Spleen (tissue), 11 donors: Measurements from ENCODE around the gene PLA2G5. TPM values are rescaled to one million over a fixed set of nuclear protein-coding genes. Genes with fewer than 3 reads are reported as not detected.
"Not testable (repeated sequence)": the region's sequence is repeated elsewhere in the genome, so short reads cannot be mapped to it uniquely, and the experiment has no call there.

ENCODE experiments used
- DNase-seq: peaks from one replicate; pipeline ENCODE4 v3.0.0-alpha.2; 2020
- H3K27ac ChIP-seq, 8 donors: fragments of 200-600 bp; sonication (generic) in 7 of 8; 1 replicate in 4 of 8; 2 replicates in 4 of 8; pipeline versions ENCODE4 v1.5.0 to v1.8.0; 2016 to 2021; ENCODE audit warnings: inconsistent platforms in 4 of 8, mild to moderate bottlenecking in 4 of 8, moderate library complexity in 1 of 8
- H3K27me3 ChIP-seq, 7 donors: fragments of 200-600 bp; sonication (generic) in 6 of 7; replicated peaks in 1 of 7; 1 replicate in 4 of 7; 2 replicates in 3 of 7; pipeline versions ENCODE4 v1.5.0 to v1.8.0; 2016 to 2021; ENCODE audit warnings: inconsistent platforms in 3 of 7, mild to moderate bottlenecking in 1 of 7
- H3K36me3 ChIP-seq, 6 donors: fragments of 200-600 bp; sonication (generic) in 5 of 6; 1 replicate in 4 of 6; 2 replicates in 2 of 6; pipeline versions ENCODE4 v1.5.0 to v1.8.0; 2016 to 2021; ENCODE audit warnings: inconsistent platforms in 2 of 6
- H3K4me1 ChIP-seq, 6 donors: fragments of 200-600 bp; sonication (generic) in 5 of 6; 1 replicate in 3 of 6; 2 replicates in 3 of 6; pipeline versions ENCODE4 v1.5.0 to v1.8.0; 2016 to 2021; ENCODE audit warnings: inconsistent platforms in 3 of 6
- H3K4me3 ChIP-seq, 8 donors: fragments of 200-600 bp; sonication (generic) in 7 of 8; 1 replicate in 4 of 8; 2 replicates in 4 of 8; pipeline versions ENCODE4 v1.5.0 to v1.8.0; 2016 to 2021; ENCODE audit warnings: inconsistent platforms in 4 of 8, mild to moderate bottlenecking in 4 of 8, moderate library complexity in 2 of 8
- H3K9me3 ChIP-seq, 8 donors: fragments of 200-600 bp; sonication (generic) in 7 of 8; 1 replicate in 4 of 8; 2 replicates in 4 of 8; pipeline versions ENCODE4 v1.5.0 to v1.8.0; 2016 to 2021; ENCODE audit warnings: inconsistent platforms in 4 of 8
- CTCF ChIP-seq, 11 experiments: fragments of 200-600 bp in 7 of 11; fragments of 450-650 bp in 4 of 11; sonication (generic) in 4 of 11; IDR thresholded peaks in 8 of 11; conservative IDR thresholded peaks in 3 of 11; 1 replicate in 7 of 11; 2 replicates in 4 of 11; pipeline versions ENCODE4 v1.4.0 to v1.8.0; 2016 to 2021; ENCODE audit warnings: antibody characterized with exemption in 11 of 11, inconsistent platforms in 4 of 11, mild to moderate bottlenecking in 1 of 11
- POLR2A ChIP-seq, 3 donors: fragments of 450-650 bp; IDR thresholded peaks; one replicate each; pipeline ENCODE4 v1.5.1; 2017; ENCODE audit warnings: antibody characterized with exemption in 3 of 3, mild to moderate bottlenecking in 1 of 3
- POLR2AphosphoS5 ChIP-seq, 3 donors: sonication (generic); formaldehyde crosslinking; IDR thresholded peaks; one replicate each; pipeline ENCODE4 v1.5.1; 2017; ENCODE audit warnings: antibody characterized with exemption in 3 of 3
- WGBS, 5 donors: extraction: QIAGEN DNeasy Blood & Tissue Kit in 3 of 5; methylation state at CpG; one replicate each; pipeline versions ENCODE4 v1.1.5 to v1.1.7; 2013 to 2018; 5-methylcytosine and 5-hydroxymethylcytosine counted together
- intact Hi-C: fragments of 100-400 bp; cut with DNase I; formaldehyde crosslinking; loops from one replicate; pipeline ENCODE4 v1.15.0; 2023; ENCODE audit warnings: low total_unique reads
- polyA plus RNA-seq, 3 donors: library from polyadenylated mRNA; stranded (reverse); fragments of 200-250 nt; gene quantifications; one replicate each; pipeline ENCODE4 v1.2.1, GENCODE V29; 2013
- total RNA-seq, 7 donors: library from RNA; depleted of rRNA in 3 of 7; stranded (reverse); fragments of >200 nt in 3 of 7; fragmentation: NEBNext Ultra II Directional in 4 of 7; extraction: Animal tissue kit (Norgen Biotek cat#: 25700) in 4 of 7; gene quantifications; one replicate each; pipeline versions ENCODE4 v1.1.0 to v1.2.1, GENCODE V29; 2016 to 2021
- donor health status: healthy with polysubstance abuse.
- donor health status: DM: no; HTN: no; CAD: no; lungs with moderate emphysema.
- donor health status: DM: no; HTN: no; CAD: no.
- donor health status: Bipolar disorder and iron deficiency.
- donor health status: healthy.
- donor health status: DM: no; HTN: no; CAD: no.
- donor health status: DM: yes; HTN: yes; CAD: no.

PLA2G5 gene
- total and polyA plus RNA-seq, 10 donors, result 0.34 to 2.0 (median 0.89) TPM; not detected in 3

GRCh38 chr1:20126041-20126805 lies 56.2 kb downstream of the PLA2G5 start:
- no peak for DNase-seq
- intact Hi-C loops, result no loop called here
- H3K4me1 ChIP-seq, result peaks cover 0 to 25% (median 11%) of the 10 kb centered on the region in 6 donors
- peaks cover 0 to 18% (median 13%) of the 10 kb centered on the region in 8 donors for H3K9me3 ChIP-seq
- no peaks in the 10 kb centered on the region for H3K36me3 ChIP-seq
- 69 to 79% (median 71%) methylated on average over 8 to 9 of the region's 9 CpGs for WGBS, 5 donors
- no peak overlapping the region for H3K27ac ChIP-seq
- no peaks in the 10 kb centered on the region for H3K27me3 ChIP-seq
- H3K4me3 ChIP-seq, result no peak overlapping the region
- TF ChIP-seq POLR2AphosphoS5 (IDR thresholded peaks at IDR 0.05) (no peak), POLR2A (IDR thresholded peaks at IDR 0.05) (no peak), CTCF (IDR thresholded peaks at IDR 0.05 in 8 of 11, conservative IDR thresholded peaks at IDR 0.05 in 3 of 11) (no peak)

GRCh38 chr1:20126806-20127440 lies 56.9 kb downstream of the PLA2G5 start:
- intact Hi-C loops, result no loop called here
- Histone ChIP-seq H3K4me1 (peaks cover 0 to 25% (median 11%) of the 10 kb centered on the region in 6 donors), H3K27me3 (no peaks in the 10 kb centered on the region), H3K27ac (no peak overlapping the region), H3K36me3 (no peaks in the 10 kb centered on the region), H3K9me3 (peaks cover 0 to 18% (median 13%) of the 10 kb centered on the region in 8 donors), H3K4me3 (no peak overlapping the region)
- no peak for TF ChIP-seq CTCF (IDR thresholded peaks at IDR 0.05 in 8 of 11, conservative IDR thresholded peaks at IDR 0.05 in 3 of 11)
- DNase-seq, result no peak
- WGBS, 5 donors, result 90 to 96% (median 93%) methylated on average over 6 to 10 of the region's 10 CpGs

- H3K27ac ChIP-seq, H3K4me3 ChIP-seq, DNase-seq, H3K36me3 ChIP-seq, H3K27me3 ChIP-seq, intact Hi-C loops, H3K4me1 ChIP-seq: not testable (repeated sequence)
- H3K9me3 ChIP-seq, result peaks cover 0 to 18% (median 13%) of the 10 kb centered on the region in 8 donors
- WGBS, 5 donors, result 88 to 96% (median 94%) methylated on average over 3 of the region's 3 CpGs
These were observed 60.5 kb downstream of the PLA2G5 start for GRCh38 chr1:20130518-20130917.

- no peak for DNase-seq
- 87 to 94% (median 90%) methylated on average over 3 of the region's 3 CpGs for WGBS, 5 donors
- Histone ChIP-seq H3K27me3 (no peaks in the 10 kb centered on the region), H3K4me3 (no peak overlapping the region), H3K36me3 (no peaks in the 10 kb centered on the region), H3K4me1 (peaks cover 0 to 5% (median 0%) of the 10 kb centered on the region in 6 donors), H3K9me3 (peaks cover 0 to 6% (median 4%) of the 10 kb centered on the region in 8 donors), H3K27ac (no peak overlapping the region)
- intact Hi-C loops, result no loop called here
- TF ChIP-seq POLR2AphosphoS5 (IDR thresholded peaks at IDR 0.05) (no peak), CTCF (IDR thresholded peaks at IDR 0.05 in 8 of 11, conservative IDR thresholded peaks at IDR 0.05 in 3 of 11) (no peak), POLR2A (IDR thresholded peaks at IDR 0.05) (no peak)
These were observed 65.0 kb downstream of the PLA2G5 start for GRCh38 chr1:20134995-20135394.
